IMR-90 (cell line): ENCODE measurements around the gene BPI. TPM values are rescaled to one million over a fixed set of nuclear protein-coding genes. Genes with fewer than 3 reads are reported as not detected.

Experiments used
- polyA plus RNA-seq, 3 experiments: library from polyadenylated mRNA; depleted of rRNA; stranded (reverse); fragments of >200 nt; gene quantifications; 2 replicates each; pipeline ENCODE4 v1.2.3, GENCODE V29; 2012; ENCODE audit warnings: low replicate concordance in 1 of 3
- total RNA-seq: library from RNA; depleted of rRNA; stranded (reverse); fragments of >200 nt; gene quantifications from 2 replicates; pipeline ENCODE4 v1.2.3, GENCODE V29; 2012; rRNA removed

Gene BPI
- total and polyA plus RNA-seq, 2 of the 4 experiments (the other 2 are of a cell fraction), result 0.05 TPM; not detected in 1

Other genes starting within 250 kb of the BPI start
- gene TGM2, start 138.9 kb upstream of the BPI start, total RNA-seq, result 237 and 268 TPM in 2 replicates
- 239 and 292 TPM in 2 replicates for gene TGM2, start 138.9 kb upstream of the BPI start, polyA plus RNA-seq (2012; rRNA removed)
- gene KIAA1755, start 43.4 kb upstream of the BPI start, total RNA-seq, result 2.2 and 2.5 TPM in 2 replicates
- gene KIAA1755, start 43.4 kb upstream of the BPI start, polyA plus RNA-seq (2012; rRNA removed), result 4.7 and 5.1 TPM in 2 replicates
- not detected in 2 replicates for gene LBP, start 42.3 kb downstream of the BPI start, total RNA-seq
- gene LBP, start 42.3 kb downstream of the BPI start, polyA plus RNA-seq (2012; rRNA removed), result not detected in 2 replicates
- gene SNHG17, start 131.2 kb downstream of the BPI start, total RNA-seq, result 5.4 and 6.4 TPM in 2 replicates
- 38.2 and 40.4 TPM in 2 replicates for gene SNHG17, start 131.2 kb downstream of the BPI start, polyA plus RNA-seq (2012; rRNA removed)
- gene RALGAPB, start 168.7 kb downstream of the BPI start, total RNA-seq, result 30.3 and 32.8 TPM in 2 replicates
- gene RALGAPB, start 168.7 kb downstream of the BPI start, polyA plus RNA-seq (2012; rRNA removed), result 11.2 and 12.7 TPM in 2 replicates